Measurements from ENCODE around the gene PCGF3.

PCGF3 gene, protein sequence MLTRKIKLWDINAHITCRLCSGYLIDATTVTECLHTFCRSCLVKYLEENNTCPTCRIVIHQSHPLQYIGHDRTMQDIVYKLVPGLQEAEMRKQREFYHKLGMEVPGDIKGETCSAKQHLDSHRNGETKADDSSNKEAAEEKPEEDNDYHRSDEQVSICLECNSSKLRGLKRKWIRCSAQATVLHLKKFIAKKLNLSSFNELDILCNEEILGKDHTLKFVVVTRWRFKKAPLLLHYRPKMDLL

DNA sequence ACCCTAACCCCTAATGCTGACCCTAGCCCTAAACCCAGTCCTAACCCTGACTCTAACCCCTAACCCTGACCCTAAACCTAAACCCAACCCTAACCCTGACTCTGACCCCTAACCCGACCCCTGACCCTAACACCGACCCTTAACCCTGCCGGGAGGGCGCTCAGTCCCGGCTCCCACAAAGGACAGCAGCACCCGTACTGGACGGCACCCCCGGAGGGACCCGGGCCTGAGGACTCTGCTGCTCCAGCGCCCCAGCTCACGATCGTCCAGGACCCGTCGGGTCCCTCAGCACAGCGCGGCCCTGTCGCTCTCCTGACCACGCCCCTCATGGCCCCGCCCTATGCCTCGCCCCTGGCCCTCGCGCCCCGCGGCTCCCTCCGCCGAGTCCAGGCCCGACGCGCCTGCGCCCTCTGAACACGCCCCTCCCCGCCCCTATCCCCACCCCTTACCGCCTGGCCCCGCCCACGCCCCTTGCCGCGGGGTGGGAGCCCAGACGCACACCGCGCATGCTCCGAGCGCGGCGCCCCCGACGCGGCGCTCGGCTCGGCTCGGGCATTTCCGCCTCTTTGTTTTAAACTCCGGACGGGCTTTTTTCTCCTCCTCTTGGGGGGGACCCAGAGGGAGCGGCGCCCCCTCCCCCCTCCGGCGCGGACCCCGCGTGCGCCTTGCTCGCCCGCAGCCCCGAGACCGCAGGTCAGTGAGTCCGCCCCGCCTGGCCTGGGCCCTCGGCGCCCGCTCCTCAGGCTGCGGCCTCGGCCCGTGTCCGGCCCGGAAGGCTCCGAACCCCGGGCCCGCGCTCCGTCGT, at the start of gene PCGF3:
PCGF3 (plus strand) TSS at position 555 of the 805 bp plus-strand sequence. CDS start 27,849 bp downstream, outside the sequence.
- peak within 1 kb of the TSS; percentile 87; the same call in 1 of the 2 replicates for H3K27ac ChIP-seq
- TF ChIP-seq, protein P1, sequence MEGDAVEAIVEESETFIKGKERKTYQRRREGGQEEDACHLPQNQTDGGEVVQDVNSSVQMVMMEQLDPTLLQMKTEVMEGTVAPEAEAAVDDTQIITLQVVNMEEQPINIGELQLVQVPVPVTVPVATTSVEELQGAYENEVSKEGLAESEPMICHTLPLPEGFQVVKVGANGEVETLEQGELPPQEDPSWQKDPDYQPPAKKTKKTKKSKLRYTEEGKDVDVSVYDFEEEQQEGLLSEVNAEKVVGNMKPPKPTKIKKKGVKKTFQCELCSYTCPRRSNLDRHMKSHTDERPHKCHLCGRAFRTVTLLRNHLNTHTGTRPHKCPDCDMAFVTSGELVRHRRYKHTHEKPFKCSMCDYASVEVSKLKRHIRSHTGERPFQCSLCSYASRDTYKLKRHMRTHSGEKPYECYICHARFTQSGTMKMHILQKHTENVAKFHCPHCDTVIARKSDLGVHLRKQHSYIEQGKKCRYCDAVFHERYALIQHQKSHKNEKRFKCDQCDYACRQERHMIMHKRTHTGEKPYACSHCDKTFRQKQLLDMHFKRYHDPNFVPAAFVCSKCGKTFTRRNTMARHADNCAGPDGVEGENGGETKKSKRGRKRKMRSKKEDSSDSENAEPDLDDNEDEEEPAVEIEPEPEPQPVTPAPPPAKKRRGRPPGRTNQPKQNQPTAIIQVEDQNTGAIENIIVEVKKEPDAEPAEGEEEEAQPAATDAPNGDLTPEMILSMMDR (conservative IDR thresholded peaks at IDR 0.05) = no peak

DNA sequence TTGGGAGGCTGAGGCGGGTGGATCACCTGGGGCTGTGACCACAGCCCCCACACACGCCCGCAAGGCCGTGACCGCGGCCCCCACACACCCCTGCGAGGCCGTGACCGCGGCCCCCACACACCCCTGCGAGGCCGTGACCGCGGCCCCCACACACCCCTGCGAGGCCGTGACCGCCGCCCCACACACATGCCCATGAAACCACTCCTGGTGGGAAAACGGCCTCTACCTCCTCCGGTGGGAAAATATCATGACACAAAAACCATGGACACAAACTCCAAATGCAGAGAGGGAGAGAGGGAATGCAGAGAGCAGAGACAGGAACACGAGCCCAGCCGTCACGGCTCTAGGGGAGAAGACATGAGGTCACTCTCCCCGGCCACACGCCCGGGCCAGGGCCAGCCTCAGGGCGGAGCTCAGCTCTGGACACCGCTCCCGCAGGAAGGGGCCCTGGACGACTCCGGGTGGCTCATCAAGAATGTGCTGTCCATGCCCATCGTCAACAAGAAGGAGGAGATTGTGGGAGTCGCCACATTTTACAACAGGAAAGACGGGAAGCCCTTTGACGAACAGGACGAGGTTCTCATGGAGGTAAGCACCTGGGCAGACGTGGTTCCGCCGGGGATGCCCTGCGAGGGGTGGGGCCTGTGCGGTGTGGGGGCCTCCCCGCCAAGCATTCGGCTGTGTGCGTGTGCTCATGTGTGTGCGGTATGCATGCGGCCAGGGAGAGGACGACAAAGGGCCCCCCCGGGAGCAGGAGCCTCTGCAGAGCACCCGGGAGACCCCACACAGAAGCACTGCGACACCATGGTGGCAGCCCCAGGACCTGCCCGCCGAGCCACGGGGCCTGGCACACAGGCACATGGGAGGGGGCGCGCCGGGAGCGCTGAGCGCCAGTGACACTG, 48.9 kb upstream of the PCGF3 start:
- no peak overlapping the region for H3K27ac ChIP-seq
- TF ChIP-seq, protein P1 (conservative IDR thresholded peaks at IDR 0.05) = no peak

DNA sequence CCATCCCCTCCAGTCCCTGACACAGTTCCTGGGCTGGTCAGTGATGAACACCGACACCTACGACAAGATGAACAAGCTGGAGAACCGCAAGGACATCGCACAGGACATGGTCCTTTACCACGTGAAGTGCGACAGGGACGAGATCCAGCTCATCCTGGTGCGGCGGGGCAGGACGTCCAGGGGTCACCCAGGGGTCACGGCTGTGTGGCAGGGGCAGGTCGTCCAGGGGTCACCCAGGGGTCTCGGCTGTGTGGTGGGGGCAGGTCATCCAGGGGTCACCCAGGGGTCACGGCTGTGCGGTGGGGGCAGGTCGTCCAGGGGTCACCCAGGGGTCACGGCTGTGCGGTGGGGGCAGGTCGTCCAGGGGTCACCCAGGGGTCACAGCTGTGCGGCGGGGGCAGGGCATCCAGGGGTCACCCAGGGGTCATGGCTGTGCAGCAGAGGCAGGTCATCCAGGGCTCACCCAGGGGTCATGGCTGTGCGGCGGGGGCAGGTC, 48.2 kb upstream of the PCGF3 start:
- TF ChIP-seq, protein P1 (conservative IDR thresholded peaks at IDR 0.05) = no peak
- H3K27ac ChIP-seq = no peak overlapping the region

DNA sequence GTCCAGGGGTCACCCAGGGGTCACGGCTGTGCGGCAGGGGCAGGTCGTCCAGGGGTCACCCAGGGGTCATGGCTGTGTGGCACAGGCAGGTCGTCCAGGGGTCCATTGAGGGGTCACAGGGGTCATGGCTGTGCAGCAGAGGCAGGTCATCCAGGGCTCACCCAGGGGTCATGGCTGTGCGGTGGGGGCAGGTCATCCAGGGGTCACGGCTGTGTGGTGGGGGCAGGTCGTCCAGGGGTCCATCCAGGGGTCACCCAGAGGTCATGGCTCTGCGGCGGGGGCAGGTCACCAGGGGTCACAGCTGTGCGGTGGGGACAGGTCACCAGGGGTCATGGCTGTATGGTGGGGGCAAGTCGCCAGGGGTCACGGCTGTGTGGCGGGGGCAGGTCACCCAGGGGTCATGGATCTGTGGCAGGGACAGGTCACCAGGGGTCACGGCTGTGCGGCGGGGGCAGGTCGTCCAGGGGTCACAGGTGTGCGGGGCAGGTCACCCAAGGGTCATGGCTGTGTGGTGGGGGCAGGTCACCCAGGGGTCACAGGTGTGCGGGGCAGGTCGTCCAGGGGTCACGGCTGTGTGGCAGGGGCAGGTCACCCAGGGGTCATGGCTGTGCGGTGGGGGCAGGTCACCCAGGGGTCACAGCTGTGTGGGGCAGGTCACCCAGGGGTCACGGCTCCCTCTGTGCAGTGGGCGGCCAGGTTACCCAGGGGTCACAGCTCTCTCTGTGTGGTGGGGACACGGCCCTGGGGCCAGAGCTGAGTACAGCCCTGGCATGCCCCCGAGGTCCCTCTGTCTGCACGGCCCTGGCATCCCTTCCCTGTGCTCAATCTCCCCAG, 47.6 kb upstream of the PCGF3 start:
- no peak overlapping the region for H3K27ac ChIP-seq
- TF ChIP-seq, protein P1 (conservative IDR thresholded peaks at IDR 0.05) = no peak

DNA sequence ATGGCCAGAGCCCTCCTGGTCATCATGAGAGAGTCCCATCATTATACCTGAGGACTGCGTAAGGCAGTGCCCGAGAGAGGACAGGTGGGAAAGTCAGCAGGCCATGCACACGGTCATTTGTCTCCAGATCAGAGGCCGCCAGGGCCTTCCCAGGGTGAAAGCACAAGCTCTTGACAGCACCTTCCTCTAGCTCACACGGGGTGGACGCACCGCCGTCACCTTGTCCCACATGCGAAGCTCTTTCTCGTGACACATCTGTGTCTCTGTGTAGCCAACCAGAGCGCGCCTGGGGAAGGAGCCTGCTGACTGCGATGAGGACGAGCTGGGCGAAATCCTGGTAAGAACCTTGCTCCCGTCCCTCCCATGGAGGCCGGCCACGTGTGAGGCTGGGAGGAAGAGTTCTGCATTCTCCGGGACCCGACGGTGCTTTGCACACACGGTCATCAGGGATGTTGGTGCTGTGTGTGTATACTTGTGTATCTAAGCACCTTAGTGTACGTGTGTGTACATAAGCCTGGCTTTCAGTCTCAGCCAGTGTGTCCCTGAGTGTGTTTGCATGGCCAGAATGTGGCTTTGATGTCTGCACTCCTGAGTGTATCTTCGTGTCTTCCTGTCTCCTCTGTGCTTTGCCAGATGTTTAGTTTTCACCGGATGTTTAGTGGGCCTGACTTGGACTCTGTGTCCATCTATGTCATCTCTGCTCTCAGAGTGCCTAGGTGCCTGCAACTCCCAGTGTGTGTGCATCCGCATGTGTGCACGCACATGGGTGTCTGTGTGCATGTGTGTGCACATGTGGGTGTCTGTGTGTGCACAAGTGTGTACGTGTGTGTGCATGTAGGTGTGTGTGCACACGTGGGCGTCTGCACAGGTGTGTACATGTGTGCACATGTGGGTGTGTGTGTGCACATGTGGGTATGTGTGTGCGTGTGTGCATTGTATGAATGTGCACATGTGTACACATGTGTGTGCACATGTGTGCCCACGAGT, 46.7 kb upstream of the PCGF3 start:
- no peak overlapping the region for H3K27ac ChIP-seq
- TF ChIP-seq, protein P1 (conservative IDR thresholded peaks at IDR 0.05) = no peak

DNA sequence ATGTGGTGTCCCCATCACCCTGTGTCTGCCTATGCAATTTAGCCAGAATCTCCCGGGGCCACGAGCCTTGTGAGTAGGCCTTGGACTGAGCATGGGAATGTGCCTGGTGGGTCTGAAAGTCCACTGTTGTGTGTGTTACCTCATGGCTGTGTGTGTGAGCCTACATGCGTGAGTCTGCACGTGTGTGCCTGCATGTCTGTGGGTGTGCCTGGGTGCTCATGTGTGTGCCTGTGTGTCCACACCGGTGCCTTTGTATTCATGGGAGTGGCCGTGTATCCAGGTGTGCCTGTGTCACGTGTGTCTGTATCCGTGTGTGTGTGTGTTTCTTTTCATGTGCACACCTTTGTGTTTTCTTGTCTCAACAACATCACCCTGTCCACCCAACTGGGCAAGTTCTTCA, 45.8 kb upstream of the PCGF3 start:
- TF ChIP-seq, protein P1 (conservative IDR thresholded peaks at IDR 0.05) = no peak
- H3K27ac ChIP-seq = no peak overlapping the region
